ENCODE results near the gene ATF7IP2.

DNA sequence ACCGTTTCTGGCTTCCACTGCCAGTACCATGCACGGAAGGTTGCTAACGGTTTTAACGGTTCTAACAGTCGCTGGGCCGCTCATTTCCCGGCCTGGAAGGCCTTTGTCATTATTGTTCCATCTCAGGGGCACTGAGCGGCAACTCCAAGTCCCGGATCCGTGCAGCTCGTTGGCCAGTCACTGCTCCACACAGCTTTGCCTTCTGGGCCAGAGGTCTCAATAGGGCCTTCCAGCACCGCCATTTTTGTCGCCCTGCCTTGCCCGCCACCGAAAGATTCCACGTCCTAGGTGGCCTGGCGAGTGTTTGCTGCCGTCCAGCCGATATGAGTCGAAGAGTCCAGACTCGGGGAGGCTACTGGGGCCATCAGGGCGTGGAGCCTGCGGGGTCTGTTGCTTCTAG lies 30.3 kb upstream of the ATF7IP2 start:
- TF ChIP-seq CTCF (IDR thresholded peaks at IDR 0.05; ENCODE audit: insufficient read depth, low read depth, low read length) (no peak), EZH2 (IDR thresholded peaks at IDR 0.05; ENCODE audit: insufficient read depth, low read length) (no peak)
